CD4-positive, alpha-beta T cell (primary cell): ENCODE data around the gene FBXO7. TPM values are rescaled to one million over a fixed set of nuclear protein-coding genes. Genes with fewer than 3 reads are reported as not detected.
A peak's percentile ranks its signal among the peaks of the same experiment; 100 is the strongest.

Experiments used
- ATAC-seq: fragments of 200-7000 bp; cut with Tn5 transposase; one replicate; pipeline ENCODE4 v1.10.0; 2022; ENCODE audit warnings: mild to moderate bottlenecking; ENCODE audit not compliant: poor library complexity
- CTCF ChIA-PET: fragments of 350-600 bp; sonication (Branson Sonifier 250); formaldehyde crosslinking; loops from one replicate; lab custom pipeline; 2021; ENCODE audit warnings: antibody characterized with exemption, inconsistent platforms; lab: Charles Lee
- POLR2A ChIA-PET: fragments of 350-600 bp; sonication (Branson Sonifier 250); formaldehyde crosslinking; loops from one replicate; lab custom pipeline; 2021; ENCODE audit warnings: antibody characterized with exemption, inconsistent platforms; lab: Charles Lee
- DNase-seq, 14 experiments: peaks; one replicate each; pipeline ENCODE4 v3.0.0-alpha.2; 2013 to 2020; ENCODE audit warnings: mixed read lengths in 2 of 14
- H3K27ac ChIP-seq, 2 donors: one replicate each; pipeline versions ENCODE4 v1.5.1 to v1.7.0; 2013; ENCODE audit warnings: low read length in 2 of 2, low read depth in 1 of 2, mild to moderate bottlenecking in 1 of 2
- H3K27me3 ChIP-seq, 2 experiments: 1 replicate in 1 of 2; 2 replicates in 1 of 2; pipeline versions ENCODE4 v1.6.1 to v1.7.0; 2013; ENCODE audit warnings: low read length in 2 of 2, control low read depth in 1 of 2, mild to moderate bottlenecking in 1 of 2, moderate library complexity in 1 of 2; ENCODE audit not compliant: insufficient read depth in 2 of 2, control insufficient read depth in 1 of 2
- H3K36me3 ChIP-seq: one replicate; pipeline ENCODE4 v1.6.1; 2013; ENCODE audit warnings: low read length, control low read depth; ENCODE audit not compliant: insufficient read depth
- H3K4me1 ChIP-seq: one replicate; pipeline ENCODE4 v1.6.1; 2013; ENCODE audit warnings: low read length, control low read depth; ENCODE audit not compliant: insufficient read depth
- H3K4me3 ChIP-seq: one replicate; pipeline ENCODE4 v1.5.1; 2013; ENCODE audit warnings: mild to moderate bottlenecking, low read length, moderate library complexity
- H3K9me3 ChIP-seq, 2 experiments: 1 replicate in 1 of 2; 2 replicates in 1 of 2; pipeline versions ENCODE4 v1.6.1 to v1.7.0; 2013; ENCODE audit warnings: low read length in 2 of 2, mild to moderate bottlenecking in 2 of 2, control low read depth in 1 of 2, moderate library complexity in 1 of 2; ENCODE audit not compliant: control insufficient read depth in 1 of 2, insufficient read depth in 1 of 2
- H3K27ac Mint-ChIP-seq: one replicate; pipeline ENCODE4 v1.8.0; 2020; ENCODE audit warnings: mixed read lengths
- H3K27me3 Mint-ChIP-seq: one replicate; pipeline ENCODE4 v1.8.0; 2021; ENCODE audit warnings: mixed read lengths
- H3K36me3 Mint-ChIP-seq: one replicate; pipeline ENCODE4 v1.8.0; 2021; ENCODE audit warnings: low read depth, mixed read lengths
- H3K4me1 Mint-ChIP-seq: one replicate; pipeline ENCODE4 v1.8.0; 2021; ENCODE audit warnings: low read depth, mixed read lengths
- H3K4me3 Mint-ChIP-seq: one replicate; pipeline ENCODE4 v1.8.0; 2020; ENCODE audit warnings: mild to moderate bottlenecking, mixed read lengths
- H3K9me3 Mint-ChIP-seq: one replicate; pipeline ENCODE4 v1.8.0; 2020; ENCODE audit warnings: mixed read lengths
- intact Hi-C, 2 experiments: fragments of 100-400 bp; cut with DNase I in 1 of 2; cut with micrococcal nuclease in 1 of 2; formaldehyde crosslinking; loops; one replicate each; pipeline versions ENCODE4 v1.15.1 to v1.9.0; 2023 to 2025; cut with DNase I, micrococcal nuclease
- total RNA-seq, 174 experiments: library from RNA in 2 of 174; stranded (reverse) in 2 of 174; gene quantifications; one replicate each; pipeline ENCODE4 v1.2.3 and lab custom pipeline; 2021 to 2026
- TF ChIP-seq, protein P1 (sequence below): fragments of 200-600 bp; IDR thresholded peaks from one replicate; pipeline ENCODE4 v1.8.0; 2022; ENCODE audit warnings: antibody characterized with exemption, mild to moderate bottlenecking

Gene FBXO7
- total RNA-seq, 2 experiments from 2014 or later, result 161 to 169 TPM

- no peaks in the 10 kb centered on the region for H3K9me3 ChIP-seq
- intact Hi-C loops, result no loop called here
- POLR2A ChIA-PET, result no interaction called here
- no peaks in the 10 kb centered on the region for H3K36me3 Mint-ChIP-seq
- no peak overlapping the region for H3K4me3 Mint-ChIP-seq
- TF ChIP-seq, protein P1, sequence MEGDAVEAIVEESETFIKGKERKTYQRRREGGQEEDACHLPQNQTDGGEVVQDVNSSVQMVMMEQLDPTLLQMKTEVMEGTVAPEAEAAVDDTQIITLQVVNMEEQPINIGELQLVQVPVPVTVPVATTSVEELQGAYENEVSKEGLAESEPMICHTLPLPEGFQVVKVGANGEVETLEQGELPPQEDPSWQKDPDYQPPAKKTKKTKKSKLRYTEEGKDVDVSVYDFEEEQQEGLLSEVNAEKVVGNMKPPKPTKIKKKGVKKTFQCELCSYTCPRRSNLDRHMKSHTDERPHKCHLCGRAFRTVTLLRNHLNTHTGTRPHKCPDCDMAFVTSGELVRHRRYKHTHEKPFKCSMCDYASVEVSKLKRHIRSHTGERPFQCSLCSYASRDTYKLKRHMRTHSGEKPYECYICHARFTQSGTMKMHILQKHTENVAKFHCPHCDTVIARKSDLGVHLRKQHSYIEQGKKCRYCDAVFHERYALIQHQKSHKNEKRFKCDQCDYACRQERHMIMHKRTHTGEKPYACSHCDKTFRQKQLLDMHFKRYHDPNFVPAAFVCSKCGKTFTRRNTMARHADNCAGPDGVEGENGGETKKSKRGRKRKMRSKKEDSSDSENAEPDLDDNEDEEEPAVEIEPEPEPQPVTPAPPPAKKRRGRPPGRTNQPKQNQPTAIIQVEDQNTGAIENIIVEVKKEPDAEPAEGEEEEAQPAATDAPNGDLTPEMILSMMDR, result no peak
- H3K9me3 Mint-ChIP-seq, result no peaks in the 10 kb centered on the region
- no peak for ATAC-seq
- H3K4me3 ChIP-seq, result no peak overlapping the region
- peaks cover 8% of the 10 kb centered on the region for H3K27me3 Mint-ChIP-seq
- no peaks in the 10 kb centered on the region for H3K4me1 Mint-ChIP-seq
- H3K4me1 ChIP-seq, result no peaks in the 10 kb centered on the region
- no peaks in the 10 kb centered on the region for H3K36me3 ChIP-seq
- H3K27ac Mint-ChIP-seq, result no peak overlapping the region
- CTCF ChIA-PET, result interaction anchor here (1.2 kb wide), 1 partner anchor 340 kb away, joined by 3 read pairs; no protein-coding TSS in a partner anchor
- no peak overlapping the region for H3K27ac ChIP-seq
- DNase-seq, result peak in 4 of 14 experiments; percentile 1 to 31 (median 13)
- H3K27me3 ChIP-seq, result peaks cover 0 to 5% of the 10 kb centered on the region in 2 experiments
Observed at GRCh38 chr22:32444068-32444467, 30.5 kb upstream of the FBXO7 start.

DNA sequence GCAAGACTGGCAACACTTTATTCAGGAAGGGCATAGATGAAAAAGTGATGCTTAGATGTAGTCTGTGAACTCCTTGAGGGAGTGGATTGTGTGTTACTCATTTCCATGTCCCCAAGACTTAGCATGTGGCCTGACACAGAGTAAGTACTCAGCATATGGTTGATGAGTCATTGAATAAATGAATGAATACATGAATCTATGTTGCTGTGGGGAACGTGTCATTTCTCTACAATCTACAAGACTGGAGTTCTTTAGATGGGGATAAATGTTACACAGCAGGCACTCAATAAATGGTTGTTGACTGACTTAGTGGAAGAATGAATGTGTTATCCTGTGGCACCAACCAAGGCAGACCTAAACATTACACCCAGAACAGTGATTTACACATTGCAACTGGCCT is 28.3 kb upstream of the FBXO7 start:
- H3K4me1 ChIP-seq, result no peaks in the 10 kb centered on the region
- no peaks in the 10 kb centered on the region for H3K9me3 Mint-ChIP-seq
- no peak overlapping the region for H3K4me3 ChIP-seq
- H3K4me3 Mint-ChIP-seq, result no peak overlapping the region
- no peaks in the 10 kb centered on the region for H3K9me3 ChIP-seq
- intact Hi-C loops, result no loop called here
- no peak overlapping the region for H3K27ac Mint-ChIP-seq
- H3K36me3 ChIP-seq, result no peaks in the 10 kb centered on the region
- ATAC-seq (no peak), DNase-seq (no peak)
- ChIA-PET CTCF (interaction anchor here (0.7 kb wide), 1 partner anchor 375 kb away, joined by 3 read pairs; no protein-coding TSS in a partner anchor), POLR2A (no interaction called here)
- no peaks in the 10 kb centered on the region for H3K36me3 Mint-ChIP-seq
- TF ChIP-seq, protein P1, result no peak
- H3K4me1 Mint-ChIP-seq, result no peaks in the 10 kb centered on the region
- H3K27me3 ChIP-seq, result peaks cover 0 to 5% of the 10 kb centered on the region in 2 experiments
- peaks cover 19% of the 10 kb centered on the region for H3K27me3 Mint-ChIP-seq
- no peak overlapping the region for H3K27ac ChIP-seq

- H3K36me3 Mint-ChIP-seq, result no peaks in the 10 kb centered on the region
- H3K4me3 Mint-ChIP-seq, result no peak overlapping the region
- no peak overlapping the region for H3K27ac Mint-ChIP-seq
- H3K9me3 ChIP-seq, result no peaks in the 10 kb centered on the region
- H3K36me3 ChIP-seq, result no peaks in the 10 kb centered on the region
- H3K4me1 Mint-ChIP-seq, result no peaks in the 10 kb centered on the region
- ChIA-PET CTCF (interaction anchor here (1.2 kb wide), 1 partner anchor 29 kb away, joined by 3 read pairs; no protein-coding TSS in a partner anchor), POLR2A (no interaction called here)
- H3K4me1 ChIP-seq, result no peaks in the 10 kb centered on the region
- no peak for ATAC-seq
- no peak overlapping the region for H3K4me3 ChIP-seq
- peaks cover 0 to 2% of the 10 kb centered on the region in 2 experiments for H3K27me3 ChIP-seq
- peaks cover 27% of the 10 kb centered on the region for H3K27me3 Mint-ChIP-seq
- intact Hi-C loops, result no loop called here
- no peaks in the 10 kb centered on the region for H3K9me3 Mint-ChIP-seq
- no peak overlapping the region for H3K27ac ChIP-seq
- TF ChIP-seq, protein P1, result no peak
- no peak for DNase-seq
Observed at GRCh38 chr22:32448980-32449379, 25.6 kb upstream of the FBXO7 start.
